B cell (primary cell): ENCODE results near the gene LRRC40. TPM values are rescaled to one million over a fixed set of nuclear protein-coding genes. Genes with fewer than 3 reads are reported as not detected.
"Not testable (repeated sequence)": the region's sequence is repeated elsewhere in the genome, so short reads cannot be mapped to it uniquely, and the experiment has no call there.

ENCODE experiments used
- ATAC-seq: fragments of 200-7000 bp; cut with Tn5 transposase; one replicate; pipeline ENCODE4 v1.10.0; 2021; ENCODE audit warnings: low read depth, mild to moderate bottlenecking, moderate number of reproducible peaks, moderate library complexity
- CTCF ChIA-PET: fragments of 350-600 bp; sonication (Branson Sonifier 250); formaldehyde crosslinking; loops from one replicate; lab custom pipeline; 2021; ENCODE audit warnings: antibody characterized with exemption, inconsistent platforms; lab: Charles Lee
- POLR2A ChIA-PET: fragments of 350-600 bp; sonication (Branson Sonifier 250); formaldehyde crosslinking; loops from one replicate; lab custom pipeline; 2021; ENCODE audit warnings: antibody characterized with exemption; lab: Charles Lee
- DNase-seq: peaks from one replicate; pipeline ENCODE4 v3.0.0; 2013
- H2AFZ ChIP-seq: 2 replicates; pipeline ENCODE4 v1.6.1; 2012; ENCODE audit warnings: mild to moderate bottlenecking, low read depth, low read length; ENCODE audit not compliant: insufficient read depth, poor library complexity, severe bottlenecking
- H3K27ac ChIP-seq, 2 donors: 1 replicate in 1 of 2; 2 replicates in 1 of 2; pipeline ENCODE4 v1.5.1; 2012 to 2013; ENCODE audit warnings: low read length in 2 of 2, mild to moderate bottlenecking in 2 of 2, moderate library complexity in 1 of 2
- H3K27me3 ChIP-seq, 4 experiments: fragments of 200-600 bp in 1 of 4; sonication (generic) in 1 of 4; replicated peaks in 1 of 4; 1 replicate in 2 of 4; 2 replicates in 2 of 4; pipeline versions ENCODE4 v1.6.1 to v1.7.0; 2013 to 2016; ENCODE audit warnings: low read length in 3 of 4, mild to moderate bottlenecking in 2 of 4, mixed read lengths in 1 of 4, moderate library complexity in 1 of 4; ENCODE audit not compliant: insufficient read depth in 4 of 4, control insufficient read depth in 3 of 4; ENCODE audit errors: control extremely low read depth in 1 of 4
- H3K36me3 ChIP-seq, 2 experiments: replicated peaks in 1 of 2; 1 replicate in 1 of 2; 2 replicates in 1 of 2; pipeline versions ENCODE4 v1.6.1 to v1.7.1; 2013; ENCODE audit warnings: low read length in 1 of 2; ENCODE audit not compliant: insufficient read depth in 2 of 2, control insufficient read depth in 1 of 2; ENCODE audit errors: control extremely low read depth in 1 of 2, extremely low read depth in 1 of 2
- H3K4me1 ChIP-seq, 2 donors: fragments of 200-600 bp in 1 of 2; sonication (generic) in 1 of 2; 1 replicate in 1 of 2; 2 replicates in 1 of 2; pipeline versions ENCODE4 v1.5.1 to v1.6.1; 2013 to 2017; ENCODE audit warnings: low read length in 2 of 2; ENCODE audit not compliant: control insufficient read depth in 2 of 2, insufficient read depth in 2 of 2
- H3K4me2 ChIP-seq: replicated peaks from 2 replicates; pipeline ENCODE3; 2012; ENCODE audit warnings: mild to moderate bottlenecking, low read depth, low read length; ENCODE audit not compliant: poor library complexity, severe bottlenecking
- H3K4me3 ChIP-seq, 5 experiments: fragments of 200-600 bp in 1 of 5; sonication (generic) in 1 of 5; 1 replicate in 3 of 5; 2 replicates in 2 of 5; pipeline versions ENCODE4 v1.5.1 to v1.7.0; 2011 to 2016; ENCODE audit warnings: low read length in 4 of 5, mild to moderate bottlenecking in 4 of 5, low read depth in 2 of 5, control low read depth in 1 of 5, moderate library complexity in 1 of 5; ENCODE audit not compliant: insufficient read depth in 1 of 5; ENCODE audit errors: control extremely low read depth in 1 of 5, extremely low read depth in 1 of 5
- H3K79me2 ChIP-seq: fragments of 200-600 bp; sonication (generic); one replicate; pipeline ENCODE4 v1.6.0; 2016; ENCODE audit warnings: low read length; ENCODE audit not compliant: control insufficient read depth, insufficient read depth
- H3K9ac ChIP-seq: fragments of 200-600 bp; sonication (generic); 2 replicates; pipeline ENCODE4 v1.6.1; 2017; ENCODE audit warnings: mild to moderate bottlenecking, low read length, moderate library complexity
- H3K9me3 ChIP-seq, 3 donors: one replicate each; pipeline versions ENCODE4 v1.6.1 to v1.7.1; 2013; ENCODE audit warnings: low read length in 2 of 3; ENCODE audit not compliant: control insufficient read depth in 2 of 3, insufficient read depth in 1 of 3; ENCODE audit errors: control extremely low read depth in 1 of 3
- H4K20me1 ChIP-seq: 2 replicates; pipeline ENCODE4 v1.6.0; 2012; ENCODE audit warnings: mild to moderate bottlenecking, low read length; ENCODE audit not compliant: insufficient read depth, control insufficient read depth, poor library complexity, severe bottlenecking
- H3K27ac Mint-ChIP-seq: one replicate; pipeline ENCODE4 v1.8.0; 2021; ENCODE audit warnings: mixed read lengths
- H3K27me3 Mint-ChIP-seq: one replicate; pipeline ENCODE4 v1.8.0; 2021; ENCODE audit warnings: mixed read lengths
- H3K4me1 Mint-ChIP-seq: one replicate; pipeline ENCODE4 v1.8.0; 2021; ENCODE audit warnings: mixed read lengths
- H3K4me3 Mint-ChIP-seq: one replicate; pipeline ENCODE4 v1.8.0; 2021; ENCODE audit warnings: mixed read lengths
- H3K9me3 Mint-ChIP-seq: one replicate; pipeline ENCODE4 v1.8.0; 2022; ENCODE audit warnings: mixed read lengths; ENCODE audit not compliant: insufficient read depth
- CTCF ChIP-seq: fragments of 200-600 bp; IDR thresholded peaks from one replicate; pipeline ENCODE4 v1.8.0; 2022; ENCODE audit warnings: antibody characterized with exemption, mild to moderate bottlenecking
- EZH2 ChIP-seq: IDR thresholded peaks from 2 replicates; pipeline ENCODE4 v1.6.1; 2012; ENCODE audit warnings: borderline replicate concordance, low read depth, mild to moderate bottlenecking, moderate library complexity, low read length; ENCODE audit not compliant: insufficient read depth, poor library complexity, severe bottlenecking
- WGBS: methylation state at CpG from one replicate; pipeline ENCODE4 v1.1.5; 2013; ENCODE audit warnings: missing lambda C conversion rate; ENCODE audit not compliant: insufficient coverage; 5-methylcytosine and 5-hydroxymethylcytosine counted together
- intact Hi-C: fragments of 100-400 bp; cut with micrococcal nuclease; formaldehyde crosslinking; loops from one replicate; pipeline ENCODE4 v1.10.0; 2022
- polyA plus RNA-seq: library from polyadenylated mRNA; depleted of rRNA; stranded (reverse); fragments of >200 nt; gene quantifications from 2 replicates; pipeline ENCODE4 v1.2.3, GENCODE V29; 2012
- total RNA-seq, 2 donors: library from RNA; stranded (reverse); fragments of 120-200 nt in 1 of 2; gene quantifications; 1 replicate in 1 of 2; 2 replicates in 1 of 2; pipeline versions ENCODE4 v1.2.3 to v1.2.4, GENCODE V29; 2013 to 2022

LRRC40 gene
- total and polyA plus RNA-seq, 2 donors (not counting 1 experiment from before 2014, with no cell fraction given): 4.4 to 14.5 TPM

GRCh38 chr1:70208292-70208691 is 2.9 kb upstream of the LRRC40 start:
- Histone ChIP-seq H3K27ac (no peak overlapping the region), H3K4me3 (no peak overlapping the region), H4K20me1 (peaks cover 19% of the 10 kb centered on the region), H3K36me3 (peaks cover 3 to 8% of the 10 kb centered on the region in 2 experiments), H3K79me2 (peaks cover 100% of the 10 kb centered on the region), H3K4me1 (peaks cover 18 to 30% of the 10 kb centered on the region in 2 donors), H3K9me3 (no peaks in the 10 kb centered on the region), H3K9ac (no peak overlapping the region), H3K4me2 (no peak overlapping the region), H2AFZ (no peak overlapping the region), H3K27me3 (no peaks in the 10 kb centered on the region)
- no CpG with 5 or more reads among the region's 7 CpGs for WGBS
- no peak overlapping the region for H3K27ac Mint-ChIP-seq
- DNase-seq (no peak), ATAC-seq (no peak)
- no peak overlapping the region for H3K4me3 Mint-ChIP-seq
- TF ChIP-seq EZH2 (no peak), CTCF (no peak)
- ChIA-PET POLR2A (interaction anchor here (1.0 kb wide), 1 partner anchor 13 kb away, joined by 3 read pairs; the partner anchor contains the start of gene SRSF11), CTCF (interaction anchor here (0.9 kb wide), 1 partner anchor 10 kb away, joined by 3 read pairs; no protein-coding TSS in a partner anchor)
- no peaks in the 10 kb centered on the region for H3K27me3 Mint-ChIP-seq
- peaks cover 59% of the 10 kb centered on the region for H3K4me1 Mint-ChIP-seq
- intact Hi-C loops: no loop called here
- no peaks in the 10 kb centered on the region for H3K9me3 Mint-ChIP-seq

GRCh38 chr1:70207492-70207891 is 2.1 kb upstream of the LRRC40 start:
- H3K4me3 Mint-ChIP-seq: peak overlapping the region; percentile 24
- no peak for DNase-seq
- TF ChIP-seq CTCF: no peak
- no peak for TF ChIP-seq EZH2
- peak overlapping the region; percentile 10 for H3K27ac Mint-ChIP-seq
- no peak overlapping the region for H2AFZ ChIP-seq
- H4K20me1 ChIP-seq: peaks cover 11% of the 10 kb centered on the region
- no peak overlapping the region for H3K9ac ChIP-seq
- no peaks in the 10 kb centered on the region for H3K27me3 ChIP-seq
- CTCF ChIA-PET: interaction anchor here (0.7 kb wide), 1 partner anchor 138 kb away, joined by 5 read pairs; no protein-coding TSS in a partner anchor
- POLR2A ChIA-PET: interaction anchor here (0.7 kb wide), 1 partner anchor 204 kb away, joined by 5 read pairs; no protein-coding TSS in a partner anchor
- no peaks in the 10 kb centered on the region for H3K9me3 Mint-ChIP-seq
- H3K4me2 ChIP-seq: no peak overlapping the region
- no peaks in the 10 kb centered on the region for H3K27me3 Mint-ChIP-seq
- peaks cover 99% of the 10 kb centered on the region for H3K79me2 ChIP-seq
- peaks cover 18 to 30% of the 10 kb centered on the region in 2 donors for H3K4me1 ChIP-seq
- intact Hi-C loops: no loop called here
- H3K4me3 ChIP-seq: no peak overlapping the region
- peaks cover 1 to 4% of the 10 kb centered on the region in 2 experiments for H3K36me3 ChIP-seq
- no peak for ATAC-seq
- 90% methylated on average over 2 of the region's 4 CpGs for WGBS
- peak overlapping the region in 1 of 2 donors; percentile 23 for H3K27ac ChIP-seq
- no peaks in the 10 kb centered on the region for H3K9me3 ChIP-seq
- H3K4me1 Mint-ChIP-seq: peaks cover 64% of the 10 kb centered on the region

- intact Hi-C loops, H3K4me3 ChIP-seq, H4K20me1 ChIP-seq, H3K9me3 ChIP-seq, H2AFZ ChIP-seq, ATAC-seq, H3K36me3 ChIP-seq, H3K27me3 ChIP-seq, DNase-seq, H3K27me3 Mint-ChIP-seq, H3K27ac Mint-ChIP-seq, H3K9me3 Mint-ChIP-seq: not testable (repeated sequence)
- Histone ChIP-seq H3K27ac (peak overlapping the region in 1 of 2 donors; percentile 92), H3K4me1 (peaks cover 18 to 30% of the 10 kb centered on the region in 2 donors), H3K79me2 (peaks cover 92% of the 10 kb centered on the region), H3K9ac (peak overlapping the region; percentile 83), H3K4me2 (peak overlapping the region; percentile 80)
- POLR2A ChIA-PET: interaction anchor here (2.6 kb wide), 1 partner anchor 874 kb away, joined by 11 read pairs; the partner anchor contains the start of gene ZRANB2
- H3K4me1 Mint-ChIP-seq: peaks cover 68% of the 10 kb centered on the region
- WGBS: 97% methylated on average over 11 of the region's 17 CpGs
- H3K4me3 Mint-ChIP-seq: peak overlapping the region; percentile 98
- CTCF ChIA-PET: interaction anchor here (1.2 to 2.6 kb wide), 3 partner anchors 14 to 874 kb away, joined by 3 to 12 read pairs (median 11); partner anchors contain the start of genes SRSF11 and ZRANB2
Measured at GRCh38 chr1:70206833-70207232, 1.5 kb upstream of the LRRC40 start.
